ENCODE data around the gene PHACTR1. TPM values are rescaled to one million over a fixed set of nuclear protein-coding genes. Genes with fewer than 3 reads are reported as not detected.

PHACTR1 gene
- total RNA-seq, 1 experiment from 2014 or later, result 2.6 TPM

DNA sequence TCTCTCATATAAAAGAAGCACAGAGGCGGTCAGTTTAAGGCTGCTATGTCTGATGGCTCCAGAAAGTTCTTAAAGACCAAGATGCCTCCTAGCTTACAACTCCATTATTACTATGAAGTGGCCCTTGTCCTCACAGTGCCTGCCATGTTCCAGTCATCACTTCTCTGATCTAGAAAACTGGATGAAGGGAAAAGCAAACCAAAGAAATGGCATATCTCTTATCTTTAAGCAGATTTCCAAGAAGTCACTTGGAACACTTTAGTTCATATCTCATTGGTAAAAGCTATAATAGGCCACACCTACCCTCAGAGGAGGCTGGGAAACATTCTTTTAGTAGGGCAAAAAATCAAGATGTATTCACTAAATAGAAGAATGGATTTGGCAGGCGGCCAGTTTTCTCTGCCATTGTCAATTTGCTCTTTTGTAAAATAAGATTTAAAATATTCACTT is 322.2 kb downstream of the PHACTR1 start:
- Histone ChIP-seq H3K9me3 (ENCODE audit: low read depth, low read length, poor library complexity, severe bottlenecking) (no peaks in the 10 kb centered on the region), H3K4me1 (ENCODE audit: insufficient read depth, low read length, poor library complexity, severe bottlenecking) (peaks cover 19% of the 10 kb centered on the region), H3K27ac (ENCODE audit: low read depth, low read length, poor library complexity, severe bottlenecking) (no peak overlapping the region), H3K4me3 (ENCODE audit: low read depth, low read length, poor library complexity, severe bottlenecking) (no peak overlapping the region), H3K36me3 (ENCODE audit: insufficient read depth, low read length, poor library complexity, severe bottlenecking) (no peaks in the 10 kb centered on the region), H3K27me3 (replicated peaks; ENCODE audit: insufficient read depth, low read depth, low read length, poor library complexity) (no peaks in the 10 kb centered on the region)
- TF ChIP-seq EZH2 (IDR thresholded peaks at IDR 0.05; ENCODE audit: borderline replicate concordance, low read depth, low read length, poor library complexity, severe bottlenecking), result no peak
- TF ChIP-seq, protein P1, sequence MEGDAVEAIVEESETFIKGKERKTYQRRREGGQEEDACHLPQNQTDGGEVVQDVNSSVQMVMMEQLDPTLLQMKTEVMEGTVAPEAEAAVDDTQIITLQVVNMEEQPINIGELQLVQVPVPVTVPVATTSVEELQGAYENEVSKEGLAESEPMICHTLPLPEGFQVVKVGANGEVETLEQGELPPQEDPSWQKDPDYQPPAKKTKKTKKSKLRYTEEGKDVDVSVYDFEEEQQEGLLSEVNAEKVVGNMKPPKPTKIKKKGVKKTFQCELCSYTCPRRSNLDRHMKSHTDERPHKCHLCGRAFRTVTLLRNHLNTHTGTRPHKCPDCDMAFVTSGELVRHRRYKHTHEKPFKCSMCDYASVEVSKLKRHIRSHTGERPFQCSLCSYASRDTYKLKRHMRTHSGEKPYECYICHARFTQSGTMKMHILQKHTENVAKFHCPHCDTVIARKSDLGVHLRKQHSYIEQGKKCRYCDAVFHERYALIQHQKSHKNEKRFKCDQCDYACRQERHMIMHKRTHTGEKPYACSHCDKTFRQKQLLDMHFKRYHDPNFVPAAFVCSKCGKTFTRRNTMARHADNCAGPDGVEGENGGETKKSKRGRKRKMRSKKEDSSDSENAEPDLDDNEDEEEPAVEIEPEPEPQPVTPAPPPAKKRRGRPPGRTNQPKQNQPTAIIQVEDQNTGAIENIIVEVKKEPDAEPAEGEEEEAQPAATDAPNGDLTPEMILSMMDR (conservative IDR thresholded peaks at IDR 0.05; ENCODE audit: low read depth, low read length), result no peak
- peak; percentile 28 for DNase-seq (ENCODE audit: low spot score)
- ChIA-PET POLR2A (ENCODE audit: low non-redundant PET) (no interaction called here), CTCF (no interaction called here)
- no TSS peak for BruUV-seq (replicated peaks)
- intact Hi-C loops (cut with micrococcal nuclease; ENCODE audit: unreplicated experiment), result no loop called here

DNA sequence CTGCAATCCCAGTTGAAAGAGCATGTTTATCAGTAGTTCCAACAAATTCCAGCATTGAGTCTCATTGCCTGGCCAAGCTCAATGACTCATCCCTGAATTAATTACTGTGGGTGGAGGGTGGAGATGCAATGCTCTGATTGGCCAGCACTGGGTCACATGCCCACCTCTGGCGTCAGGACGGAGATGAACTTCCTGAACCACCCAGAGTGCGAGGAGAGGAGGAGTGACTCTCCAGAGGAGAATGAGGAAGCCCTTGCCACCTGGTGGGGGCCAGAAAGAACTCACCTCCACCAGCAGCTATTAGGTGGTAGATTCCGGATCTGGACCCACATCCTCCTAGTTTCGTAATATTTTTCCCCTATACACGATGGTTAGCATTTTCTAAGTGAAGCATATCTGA is 327.8 kb downstream of the PHACTR1 start:
- CTCF ChIA-PET, result no interaction called here
- TF ChIP-seq, protein P1 (conservative IDR thresholded peaks at IDR 0.05; ENCODE audit: low read depth, low read length), result no peak
- peak; percentile 86 for DNase-seq (ENCODE audit: low spot score)
- Histone ChIP-seq H3K4me3 (ENCODE audit: low read depth, low read length, poor library complexity, severe bottlenecking) (no peak overlapping the region), H3K27me3 (replicated peaks; ENCODE audit: insufficient read depth, low read depth, low read length, poor library complexity) (no peaks in the 10 kb centered on the region), H3K27ac (ENCODE audit: low read depth, low read length, poor library complexity, severe bottlenecking) (no peak overlapping the region), H3K9me3 (ENCODE audit: low read depth, low read length, poor library complexity, severe bottlenecking) (no peaks in the 10 kb centered on the region), H3K4me1 (ENCODE audit: insufficient read depth, low read length, poor library complexity, severe bottlenecking) (peaks cover 6% of the 10 kb centered on the region), H3K36me3 (ENCODE audit: insufficient read depth, low read length, poor library complexity, severe bottlenecking) (no peaks in the 10 kb centered on the region)
- intact Hi-C loops (cut with micrococcal nuclease; ENCODE audit: unreplicated experiment), result no loop called here
- POLR2A ChIA-PET (ENCODE audit: low non-redundant PET), result no interaction called here
- BruUV-seq (replicated peaks), result no TSS peak

DNA sequence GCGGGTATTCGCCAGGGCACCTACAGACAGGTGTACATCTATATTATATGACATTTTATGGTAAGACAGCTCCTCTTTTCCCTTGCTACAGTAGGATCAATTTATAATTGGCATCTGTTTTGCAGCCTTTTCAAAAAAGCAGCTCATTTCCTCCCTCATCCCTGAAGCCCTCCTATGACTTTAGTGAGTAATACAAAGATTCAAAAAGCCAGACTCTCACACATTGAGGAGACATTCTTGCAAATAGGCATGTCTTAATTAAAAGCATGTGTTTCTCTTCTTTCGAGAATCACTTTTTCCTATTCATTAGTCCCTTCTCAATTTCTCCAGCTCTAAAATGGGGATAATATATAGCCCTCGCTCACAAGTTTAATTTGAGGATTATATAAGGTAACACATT is 328.3 kb downstream of the PHACTR1 start:
- no peak overlapping the region for H3K4me3 ChIP-seq (ENCODE audit: low read depth, low read length, poor library complexity, severe bottlenecking)
- intact Hi-C loops (cut with micrococcal nuclease; ENCODE audit: unreplicated experiment), result no loop called here
- H3K36me3 ChIP-seq (ENCODE audit: insufficient read depth, low read length, poor library complexity, severe bottlenecking), result no peaks in the 10 kb centered on the region
- TF ChIP-seq, protein P1 (conservative IDR thresholded peaks at IDR 0.05; ENCODE audit: low read depth, low read length), result no peak
- TF ChIP-seq EZH2 (IDR thresholded peaks at IDR 0.05; ENCODE audit: borderline replicate concordance, low read depth, low read length, poor library complexity, severe bottlenecking), result no peak
- H3K27me3 ChIP-seq (replicated peaks; ENCODE audit: insufficient read depth, low read depth, low read length, poor library complexity), result no peaks in the 10 kb centered on the region
- ChIA-PET CTCF (no interaction called here), POLR2A (ENCODE audit: low non-redundant PET) (no interaction called here)
- H3K9me3 ChIP-seq (ENCODE audit: low read depth, low read length, poor library complexity, severe bottlenecking), result no peaks in the 10 kb centered on the region
- peaks cover 1% of the 10 kb centered on the region for H3K4me1 ChIP-seq (ENCODE audit: insufficient read depth, low read length, poor library complexity, severe bottlenecking)
- peak; percentile 23 for DNase-seq (ENCODE audit: low spot score)
- BruUV-seq (replicated peaks), result no TSS peak
- H3K27ac ChIP-seq (ENCODE audit: low read depth, low read length, poor library complexity, severe bottlenecking), result no peak overlapping the region
